ENCODE measurements around the gene ADD2.

DNA sequence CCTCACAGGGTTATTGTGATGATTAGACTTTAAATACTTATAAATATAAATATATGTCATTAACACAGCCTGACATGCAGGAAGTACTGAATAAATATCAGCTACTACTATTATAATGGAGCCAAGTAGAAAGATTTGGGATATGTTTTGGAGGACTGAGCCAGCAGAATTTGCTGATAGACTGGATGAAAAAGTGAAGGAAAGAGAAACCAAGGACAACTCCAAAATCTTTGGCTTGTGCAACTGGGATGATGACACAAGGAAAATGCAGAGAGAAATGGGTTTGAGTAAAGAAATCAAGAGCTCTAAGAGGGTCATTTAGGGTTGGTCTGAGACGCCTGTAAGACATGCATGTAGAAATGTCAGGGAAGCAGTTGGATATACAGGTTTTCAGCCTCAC is 15.6 kb downstream of the ADD2 start:
- TF ChIP-seq OSR1 (CRISPR knock-in tag; IDR thresholded peaks at IDR 0.05): no peak
- TF ChIP-seq, protein P1, sequence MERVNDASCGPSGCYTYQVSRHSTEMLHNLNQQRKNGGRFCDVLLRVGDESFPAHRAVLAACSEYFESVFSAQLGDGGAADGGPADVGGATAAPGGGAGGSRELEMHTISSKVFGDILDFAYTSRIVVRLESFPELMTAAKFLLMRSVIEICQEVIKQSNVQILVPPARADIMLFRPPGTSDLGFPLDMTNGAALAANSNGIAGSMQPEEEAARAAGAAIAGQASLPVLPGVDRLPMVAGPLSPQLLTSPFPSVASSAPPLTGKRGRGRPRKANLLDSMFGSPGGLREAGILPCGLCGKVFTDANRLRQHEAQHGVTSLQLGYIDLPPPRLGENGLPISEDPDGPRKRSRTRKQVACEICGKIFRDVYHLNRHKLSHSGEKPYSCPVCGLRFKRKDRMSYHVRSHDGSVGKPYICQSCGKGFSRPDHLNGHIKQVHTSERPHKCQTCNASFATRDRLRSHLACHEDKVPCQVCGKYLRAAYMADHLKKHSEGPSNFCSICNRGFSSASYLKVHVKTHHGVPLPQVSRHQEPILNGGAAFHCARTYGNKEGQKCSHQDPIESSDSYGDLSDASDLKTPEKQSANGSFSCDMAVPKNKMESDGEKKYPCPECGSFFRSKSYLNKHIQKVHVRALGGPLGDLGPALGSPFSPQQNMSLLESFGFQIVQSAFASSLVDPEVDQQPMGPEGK (CRISPR knock-in tag; IDR thresholded peaks at IDR 0.05; ENCODE audit: borderline replicate concordance): no peak
- TF ChIP-seq, protein P2, sequence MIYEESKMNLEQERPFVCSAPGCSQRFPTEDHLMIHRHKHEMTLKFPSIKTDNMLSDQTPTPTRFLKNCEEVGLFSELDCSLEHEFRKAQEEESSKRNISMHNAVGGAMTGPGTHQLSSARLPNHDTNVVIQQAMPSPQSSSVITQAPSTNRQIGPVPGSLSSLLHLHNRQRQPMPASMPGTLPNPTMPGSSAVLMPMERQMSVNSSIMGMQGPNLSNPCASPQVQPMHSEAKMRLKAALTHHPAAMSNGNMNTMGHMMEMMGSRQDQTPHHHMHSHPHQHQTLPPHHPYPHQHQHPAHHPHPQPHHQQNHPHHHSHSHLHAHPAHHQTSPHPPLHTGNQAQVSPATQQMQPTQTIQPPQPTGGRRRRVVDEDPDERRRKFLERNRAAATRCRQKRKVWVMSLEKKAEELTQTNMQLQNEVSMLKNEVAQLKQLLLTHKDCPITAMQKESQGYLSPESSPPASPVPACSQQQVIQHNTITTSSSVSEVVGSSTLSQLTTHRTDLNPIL (CRISPR knock-in tag; IDR thresholded peaks at IDR 0.05; ENCODE audit: low read depth): no peak
- TF ChIP-seq RARB (CRISPR knock-in tag; IDR thresholded peaks at IDR 0.05): no peak
- no peak for TF ChIP-seq GLIS3 (CRISPR knock-in tag; IDR thresholded peaks at IDR 0.05)
- TF ChIP-seq, protein P3, sequence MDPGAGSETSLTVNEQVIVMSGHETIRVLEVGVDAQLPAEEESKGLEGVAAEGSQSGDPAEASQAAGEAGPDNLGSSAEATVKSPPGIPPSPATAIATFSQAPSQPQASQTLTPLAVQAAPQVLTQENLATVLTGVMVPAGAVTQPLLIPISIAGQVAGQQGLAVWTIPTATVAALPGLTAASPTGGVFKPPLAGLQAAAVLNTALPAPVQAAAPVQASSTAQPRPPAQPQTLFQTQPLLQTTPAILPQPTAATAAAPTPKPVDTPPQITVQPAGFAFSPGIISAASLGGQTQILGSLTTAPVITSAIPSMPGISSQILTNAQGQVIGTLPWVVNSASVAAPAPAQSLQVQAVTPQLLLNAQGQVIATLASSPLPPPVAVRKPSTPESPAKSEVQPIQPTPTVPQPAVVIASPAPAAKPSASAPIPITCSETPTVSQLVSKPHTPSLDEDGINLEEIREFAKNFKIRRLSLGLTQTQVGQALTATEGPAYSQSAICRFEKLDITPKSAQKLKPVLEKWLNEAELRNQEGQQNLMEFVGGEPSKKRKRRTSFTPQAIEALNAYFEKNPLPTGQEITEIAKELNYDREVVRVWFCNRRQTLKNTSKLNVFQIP (CRISPR knock-in tag; IDR thresholded peaks at IDR 0.05; ENCODE audit: borderline replicate concordance, low read depth): no peak
- no peak for TF ChIP-seq ZFP3 (CRISPR knock-in tag; IDR thresholded peaks at IDR 0.05)
- no peak for TF ChIP-seq PPARA (CRISPR knock-in tag; IDR thresholded peaks at IDR 0.05; ENCODE audit: borderline replicate concordance)
- TF ChIP-seq ZFP30 (CRISPR knock-in tag; IDR thresholded peaks at IDR 0.05): no peak
- TF ChIP-seq ARNTL (CRISPR knock-in tag; IDR thresholded peaks at IDR 0.05; ENCODE audit: borderline replicate concordance, low read depth): no peak
- no peak for TF ChIP-seq TCF4 (CRISPR knock-in tag; IDR thresholded peaks at IDR 0.05; ENCODE audit: borderline replicate concordance)
- TF ChIP-seq ZC3H10 (CRISPR knock-in tag; IDR thresholded peaks at IDR 0.05): no peak
- TF ChIP-seq ZNF565 (CRISPR knock-in tag; conservative IDR thresholded peaks at IDR 0.05; ENCODE audit: low read depth): no peak
- no peak for TF ChIP-seq TOX (CRISPR knock-in tag; IDR thresholded peaks at IDR 0.05; ENCODE audit: borderline replicate concordance)

Data from SK-N-SH treated with all-trans-retinoic acid at 6 μM for 48 hours (cell line).